HFF-Myc (cell line): Measurements from ENCODE around the gene TBCD.

Experiments
- DNase-seq: peaks from one replicate; pipeline ENCODE4 v3.0.0-alpha.2; 2011; ENCODE audit warnings: low read depth; ENCODE audit errors: extremely low read depth
- H3K4me3 ChIP-seq: replicated peaks from 2 replicates; pipeline ENCODE4 v1.5.1; 2011; ENCODE audit warnings: low read depth, mild to moderate bottlenecking, control low read depth, low read length
- CTCF ChIP-seq: IDR thresholded peaks from 2 replicates; pipeline ENCODE4 v1.5.1; 2012; ENCODE audit warnings: mild to moderate bottlenecking, low read depth, low read length, control low read depth; ENCODE audit errors: missing control alignments

The TBCD gene

GRCh38 chr17:82902972-82903874, 151.4 kb downstream of the TBCD start:
- H3K4me3 ChIP-seq, result no peak overlapping the region
- DNase-seq, result no peak
- no peak for TF ChIP-seq CTCF

GRCh38 chr17:82905130-82905529, 153.3 kb downstream of the TBCD start:
- no peak overlapping the region for H3K4me3 ChIP-seq
- TF ChIP-seq CTCF, result no peak
- no peak for DNase-seq

DNA sequence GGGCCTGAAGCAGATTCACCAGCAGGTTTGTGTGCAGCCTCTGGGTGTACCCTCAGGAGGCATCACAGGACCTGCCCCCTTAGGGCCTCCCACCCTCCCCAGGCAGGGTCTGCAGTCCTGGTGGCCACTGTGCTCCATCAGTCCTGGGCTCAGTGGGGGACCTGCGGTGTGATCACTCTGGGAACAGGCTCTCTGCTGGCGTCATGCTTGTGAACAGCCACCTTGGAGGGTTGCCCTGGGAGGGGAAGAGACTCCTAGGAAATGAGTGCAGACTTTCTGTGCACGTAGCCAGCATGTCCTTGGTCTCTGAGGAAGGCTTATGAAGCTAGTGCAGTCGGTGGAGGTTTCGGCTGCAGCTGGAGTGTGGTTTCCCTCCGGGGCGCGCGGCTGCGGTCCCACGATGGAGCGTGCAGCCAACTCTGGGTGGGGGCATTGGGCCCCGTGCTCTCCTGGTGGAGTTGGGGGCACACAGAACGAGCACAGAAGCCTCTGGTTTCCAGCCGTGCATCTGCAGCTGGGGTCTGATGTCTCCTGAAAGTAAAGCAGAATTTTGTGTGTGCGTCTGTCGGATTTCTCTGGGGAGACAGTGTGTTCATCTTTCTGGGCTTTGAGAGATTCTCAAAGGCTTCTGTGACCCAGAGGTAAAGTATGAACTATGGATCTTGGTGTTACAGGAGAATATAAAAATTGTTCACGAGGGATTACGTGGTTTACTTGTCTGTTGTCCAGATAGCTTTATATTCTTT, 156.1 kb downstream of the TBCD start:
- DNase-seq, result no peak
- no peak for TF ChIP-seq CTCF
- H3K4me3 ChIP-seq, result no peak overlapping the region

- no peak for DNase-seq
- TF ChIP-seq CTCF, result no peak
- no peak overlapping the region for H3K4me3 ChIP-seq
These were observed 156.8 kb downstream of the TBCD start for GRCh38 chr17:82908543-82909160.

GRCh38 chr17:82909322-82909904, 157.5 kb downstream of the TBCD start:
- no peak for TF ChIP-seq CTCF
- H3K4me3 ChIP-seq, result no peak overlapping the region
- DNase-seq, result no peak

DNA sequence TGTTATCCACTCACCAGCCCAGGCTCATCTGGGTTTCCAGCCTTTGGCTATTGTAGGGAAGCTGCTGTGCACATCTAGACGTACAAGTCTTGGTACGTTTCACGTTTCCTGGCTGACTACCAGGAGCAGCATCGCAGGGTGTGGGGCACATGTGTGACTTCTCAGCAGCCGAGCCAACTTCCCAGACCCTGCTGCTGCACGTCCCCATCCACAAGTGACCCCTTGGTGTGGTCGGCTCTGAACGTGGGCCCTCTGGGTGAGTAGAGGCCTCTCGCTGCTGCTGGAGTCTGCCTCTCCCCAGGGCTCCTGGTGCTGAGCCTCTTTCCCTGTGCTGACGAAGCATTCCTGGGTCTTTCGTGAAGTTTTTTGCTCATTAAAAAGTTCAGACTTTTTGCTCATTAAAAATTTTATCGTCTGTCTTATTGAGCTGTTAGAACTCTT, 158.2 kb downstream of the TBCD start:
- DNase-seq, result no peak
- TF ChIP-seq CTCF, result no peak
- H3K4me3 ChIP-seq, result no peak overlapping the region
